ENCODE data around the gene TCF23. TPM values are rescaled to one million over a fixed set of nuclear protein-coding genes. Genes with fewer than 3 reads are reported as not detected.
A peak's percentile ranks its signal among the peaks of the same experiment; 100 is the strongest.

The TCF23 gene
- total RNA-seq (2021; ENCODE audit: unreplicated experiment) (0.03 TPM), Bru-seq, nascent RNA (percentile 9 among the genes with signal in this experiment), BruChase-seq, experiment 1, labeled RNA remaining after a 2-hour chase (not detected), BruChase-seq, experiment 2, labeled RNA remaining after a 6-hour chase (percentile 10 among the genes with signal in this experiment)
- polyA plus RNA-seq (2012; ENCODE audit: insufficient read length) = 0.05 TPM
- long read RNA-seq = 0 reads

DNA sequence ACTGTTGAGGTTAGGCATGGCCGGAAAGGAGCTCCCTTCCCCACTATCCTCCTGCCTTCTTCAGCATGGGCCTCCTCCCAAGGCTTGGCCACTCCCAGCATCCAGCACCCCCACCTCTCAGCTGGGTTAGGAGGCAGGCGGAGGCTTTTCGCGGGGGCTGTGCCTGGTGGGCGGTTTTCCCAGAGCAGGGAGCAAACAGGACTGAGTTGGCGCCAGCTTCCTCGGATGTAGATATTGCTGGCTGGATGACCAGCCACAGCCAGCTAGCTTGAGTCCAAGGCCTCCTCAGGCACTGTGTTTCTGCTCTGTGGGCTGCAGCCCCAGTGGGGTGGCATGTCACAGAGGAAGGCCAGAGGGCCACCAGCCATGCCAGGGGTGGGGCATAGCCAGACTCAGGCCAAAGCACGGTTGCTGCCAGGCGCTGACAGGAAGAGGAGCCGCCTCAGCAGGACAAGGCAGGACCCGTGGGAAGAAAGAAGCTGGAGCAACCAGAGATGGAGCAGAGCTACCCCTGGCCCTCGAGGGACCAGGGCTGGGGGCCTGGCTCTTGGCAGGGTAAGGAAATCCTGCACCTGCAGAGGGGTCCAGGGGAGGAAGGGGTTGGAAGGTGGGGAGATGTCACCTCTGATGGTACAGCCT lies at the start of gene TCF23:
TCF23 (plus strand) TSS at position 204 of the 639 bp plus-strand sequence; CDS start at position 334, 130 bp downstream.
- in situ Hi-C loops (cut with HindIII; ENCODE audit: low pct_unique_long_range_greater_than_20kb, low sequenced_read_pairs) (no loop called here), intact Hi-C loops (cut with micrococcal nuclease; ENCODE audit: unreplicated experiment) (no loop called here)
- TF ChIP-seq, protein P1, sequence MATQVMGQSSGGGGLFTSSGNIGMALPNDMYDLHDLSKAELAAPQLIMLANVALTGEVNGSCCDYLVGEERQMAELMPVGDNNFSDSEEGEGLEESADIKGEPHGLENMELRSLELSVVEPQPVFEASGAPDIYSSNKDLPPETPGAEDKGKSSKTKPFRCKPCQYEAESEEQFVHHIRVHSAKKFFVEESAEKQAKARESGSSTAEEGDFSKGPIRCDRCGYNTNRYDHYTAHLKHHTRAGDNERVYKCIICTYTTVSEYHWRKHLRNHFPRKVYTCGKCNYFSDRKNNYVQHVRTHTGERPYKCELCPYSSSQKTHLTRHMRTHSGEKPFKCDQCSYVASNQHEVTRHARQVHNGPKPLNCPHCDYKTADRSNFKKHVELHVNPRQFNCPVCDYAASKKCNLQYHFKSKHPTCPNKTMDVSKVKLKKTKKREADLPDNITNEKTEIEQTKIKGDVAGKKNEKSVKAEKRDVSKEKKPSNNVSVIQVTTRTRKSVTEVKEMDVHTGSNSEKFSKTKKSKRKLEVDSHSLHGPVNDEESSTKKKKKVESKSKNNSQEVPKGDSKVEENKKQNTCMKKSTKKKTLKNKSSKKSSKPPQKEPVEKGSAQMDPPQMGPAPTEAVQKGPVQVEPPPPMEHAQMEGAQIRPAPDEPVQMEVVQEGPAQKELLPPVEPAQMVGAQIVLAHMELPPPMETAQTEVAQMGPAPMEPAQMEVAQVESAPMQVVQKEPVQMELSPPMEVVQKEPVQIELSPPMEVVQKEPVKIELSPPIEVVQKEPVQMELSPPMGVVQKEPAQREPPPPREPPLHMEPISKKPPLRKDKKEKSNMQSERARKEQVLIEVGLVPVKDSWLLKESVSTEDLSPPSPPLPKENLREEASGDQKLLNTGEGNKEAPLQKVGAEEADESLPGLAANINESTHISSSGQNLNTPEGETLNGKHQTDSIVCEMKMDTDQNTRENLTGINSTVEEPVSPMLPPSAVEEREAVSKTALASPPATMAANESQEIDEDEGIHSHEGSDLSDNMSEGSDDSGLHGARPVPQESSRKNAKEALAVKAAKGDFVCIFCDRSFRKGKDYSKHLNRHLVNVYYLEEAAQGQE (IDR thresholded peaks at IDR 0.05; ENCODE audit: insufficient read depth in 1 of 2, low read depth in 2 of 2, low read length in 1 of 2) = no peak
- no peak for TF ChIP-seq POLR2AphosphoS5 (IDR thresholded peaks at IDR 0.05; ENCODE audit: low read depth, low read length)
- TF ChIP-seq SIN3A (IDR thresholded peaks at IDR 0.05; ENCODE audit: borderline replicate concordance, insufficient read depth, low read depth, low read length) = no peak
- TF ChIP-seq CTCF (IDR thresholded peaks at IDR 0.05) = no peak
- TF ChIP-seq TCF7L2 (IDR thresholded peaks at IDR 0.05; ENCODE audit: low read depth, low read length) = no peak
- no peaks in the 10 kb centered on the region for H3K36me3 ChIP-seq (ENCODE audit: control insufficient read depth, insufficient read depth, low read length)
- no TSS peak for BruUV-seq (replicated peaks)
- POLR2A ChIA-PET = no interaction called here
- H3K27ac ChIP-seq (ENCODE audit: low read length) = no peak within 1 kb of the TSS
- H3K4me3 ChIP-seq (ENCODE audit: low read depth in 2 of 2, low read length in 2 of 2) = no peak within 1 kb of the TSS
- DNase-seq (ENCODE audit: low read depth, low spot score) (no peak), ATAC-seq (no peak)
- no peaks in the 10 kb centered on the region for H3K4me1 ChIP-seq (ENCODE audit: control insufficient read depth, insufficient read depth, low read length)
- no peaks in the 10 kb centered on the region for H3K9me3 ChIP-seq (ENCODE audit: control insufficient read depth, insufficient read depth, low read depth, low read length)
- CTCF ChIA-PET = no interaction called here
- H3K27me3 ChIP-seq (ENCODE audit: control insufficient read depth, insufficient read depth, low read length) = 0 out of 2 replicates have a peak, but pooled peaks cover under 1% of the 10 kb centered on the region

DNA sequence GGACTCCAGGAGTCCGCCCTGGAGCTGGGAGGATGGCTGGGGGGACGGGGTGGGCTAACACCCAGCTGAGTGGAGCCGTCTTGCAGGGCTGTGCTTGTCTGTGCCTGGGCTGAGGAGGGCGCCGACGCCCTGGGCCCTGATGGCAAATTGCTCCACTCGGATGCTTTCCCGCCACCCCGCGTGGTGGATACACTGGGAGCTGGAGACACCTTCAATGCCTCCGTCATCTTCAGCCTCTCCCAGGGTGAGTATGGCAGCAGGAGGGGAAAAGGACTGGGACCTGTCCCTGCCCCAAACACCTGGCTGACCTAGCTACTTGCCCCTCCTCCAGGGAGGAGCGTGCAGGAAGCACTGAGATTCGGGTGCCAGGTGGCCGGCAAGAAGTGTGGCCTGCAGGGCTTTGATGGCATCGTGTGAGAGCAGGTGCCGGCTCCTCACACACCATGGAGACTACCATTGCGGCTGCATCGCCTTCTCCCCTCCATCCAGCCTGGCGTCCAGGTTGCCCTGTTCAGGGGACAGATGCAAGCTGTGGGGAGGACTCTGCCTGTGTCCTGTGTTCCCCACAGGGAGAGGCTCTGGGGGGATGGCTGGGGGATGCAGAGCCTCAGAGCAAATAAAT lies 49.4 kb upstream of the TCF23 start:
- Histone ChIP-seq H3K27me3 (ENCODE audit: control insufficient read depth, insufficient read depth, low read length) (no peaks in the 10 kb centered on the region), H3K4me1 (ENCODE audit: control insufficient read depth, insufficient read depth, low read length) (no peaks in the 10 kb centered on the region), H3K36me3 (ENCODE audit: control insufficient read depth, insufficient read depth, low read length) (no peaks in the 10 kb centered on the region), H3K27ac (ENCODE audit: low read length) (no peak overlapping the region), H3K4me3 (ENCODE audit: low read depth in 2 of 2, low read length in 2 of 2) (no peak overlapping the region), H3K9me3 (ENCODE audit: control insufficient read depth, insufficient read depth, low read depth, low read length) (no peaks in the 10 kb centered on the region)
- CTCF ChIA-PET = interaction anchor here (0.5 to 1.2 kb wide), 2 partner anchors 63 to 92 kb away, joined by 3 to 4 read pairs; no protein-coding TSS in a partner anchor
- in situ Hi-C loops (cut with HindIII; ENCODE audit: low pct_unique_long_range_greater_than_20kb, low sequenced_read_pairs) (no loop called here), intact Hi-C loops (cut with micrococcal nuclease; ENCODE audit: unreplicated experiment) (loop anchor here (5.0 kb wide), 1 partner anchor 183 kb away; the partner anchor contains the start of gene TRIM54)
- POLR2A ChIA-PET = interaction anchor here (0.6 kb wide), 1 partner anchor 180 kb away, joined by 3 read pairs; no protein-coding TSS in a partner anchor
- no TSS peak for BruUV-seq (replicated peaks)
- TF ChIP-seq, protein P1 (IDR thresholded peaks at IDR 0.05; ENCODE audit: insufficient read depth in 1 of 2, low read depth in 2 of 2, low read length in 1 of 2) = no peak
- no peak for TF ChIP-seq POLR2AphosphoS5 (IDR thresholded peaks at IDR 0.05; ENCODE audit: low read depth, low read length)
- no peak for TF ChIP-seq CTCF (IDR thresholded peaks at IDR 0.05)
- TF ChIP-seq SIN3A (IDR thresholded peaks at IDR 0.05; ENCODE audit: borderline replicate concordance, insufficient read depth, low read depth, low read length) = no peak
- TF ChIP-seq TCF7L2 (IDR thresholded peaks at IDR 0.05; ENCODE audit: low read depth, low read length) = no peak
- ATAC-seq (peak; percentile 14; the same call in 1 of the 2 replicates), DNase-seq (ENCODE audit: low read depth, low spot score) (no peak)
